ENCODE results near the gene CAB39. TPM values are rescaled to one million over a fixed set of nuclear protein-coding genes. Genes with fewer than 3 reads are reported as not detected.

CAB39 gene
- total RNA-seq, 1 donor from 2014 or later = 59.0 TPM

- TF ChIP-seq EZH2phosphoT487 (IDR thresholded peaks at IDR 0.05) = no peak
- no peak for TF ChIP-seq EZH2 (IDR thresholded peaks at IDR 0.05)
- TF ChIP-seq CTCF (IDR thresholded peaks at IDR 0.05) = no peak
- Mint-ChIP-seq H3K4me1 (peaks cover 42% of the 10 kb centered on the region), H3K27ac (no peak overlapping the region), H3K27me3 (ENCODE audit: insufficient read depth, low read depth) (peaks cover 20% of the 10 kb centered on the region), H3K9me3 (peaks cover 4% of the 10 kb centered on the region), H3K4me3 (peak overlapping the region; percentile 90), H3K36me3 (peaks cover 2% of the 10 kb centered on the region)
- H3K27me3 ChIP-seq = peaks cover 18% of the 10 kb centered on the region
- no peaks in the 10 kb centered on the region for H4K20me1 ChIP-seq (ENCODE audit: low read depth)
- H3K36me3 ChIP-seq = no peaks in the 10 kb centered on the region
- H3K9me3 ChIP-seq (ENCODE audit: low read depth) = no peaks in the 10 kb centered on the region
- no peak overlapping the region for H3K4me2 ChIP-seq
- no peak overlapping the region for H3K4me3 ChIP-seq
- H3K4me1 ChIP-seq = peaks cover 18% of the 10 kb centered on the region
- H3K79me2 ChIP-seq (ENCODE audit: low read depth) = peaks cover 29% of the 10 kb centered on the region
- DNase-seq (ENCODE audit: low spot score) = no peak
- no peak overlapping the region for H3K9ac ChIP-seq
- no peak overlapping the region for H2AFZ ChIP-seq (replicated peaks)
- no peak overlapping the region for H3K27ac ChIP-seq
- H3F3A ChIP-seq (ENCODE audit: low read depth) = peaks cover 33% of the 10 kb centered on the region
Observed at GRCh38 chr2:230863031-230863430, 150.4 kb downstream of the CAB39 start.

GRCh38 chr2:230863442-230864121 lies 150.9 kb downstream of the CAB39 start:
- Mint-ChIP-seq H3K27ac (peak overlapping the region; percentile 87), H3K9me3 (peaks cover 4% of the 10 kb centered on the region), H3K36me3 (peaks cover 2% of the 10 kb centered on the region), H3K27me3 (ENCODE audit: insufficient read depth, low read depth) (peaks cover 18% of the 10 kb centered on the region), H3K4me3 (peak overlapping the region; percentile 90), H3K4me1 (peaks cover 48% of the 10 kb centered on the region)
- no peak for TF ChIP-seq EZH2 (IDR thresholded peaks at IDR 0.05)
- no peak for TF ChIP-seq CTCF (IDR thresholded peaks at IDR 0.05)
- TF ChIP-seq EZH2phosphoT487 (IDR thresholded peaks at IDR 0.05) = no peak
- Histone ChIP-seq H3K9me3 (ENCODE audit: low read depth) (no peaks in the 10 kb centered on the region), H3K4me3 (no peak overlapping the region), H3K4me1 (peaks cover 23% of the 10 kb centered on the region), H3K9ac (no peak overlapping the region), H3K36me3 (no peaks in the 10 kb centered on the region), H3K79me2 (ENCODE audit: low read depth) (peaks cover 33% of the 10 kb centered on the region), H4K20me1 (ENCODE audit: low read depth) (peaks cover 3% of the 10 kb centered on the region), H3F3A (ENCODE audit: low read depth) (peaks cover 38% of the 10 kb centered on the region), H2AFZ (replicated peaks) (peak overlapping the region; percentile 76), H3K27me3 (peaks cover 18% of the 10 kb centered on the region), H3K4me2 (peak overlapping the region; percentile 99), H3K27ac (no peak overlapping the region)
- DNase-seq (ENCODE audit: low spot score) = no peak

DNA sequence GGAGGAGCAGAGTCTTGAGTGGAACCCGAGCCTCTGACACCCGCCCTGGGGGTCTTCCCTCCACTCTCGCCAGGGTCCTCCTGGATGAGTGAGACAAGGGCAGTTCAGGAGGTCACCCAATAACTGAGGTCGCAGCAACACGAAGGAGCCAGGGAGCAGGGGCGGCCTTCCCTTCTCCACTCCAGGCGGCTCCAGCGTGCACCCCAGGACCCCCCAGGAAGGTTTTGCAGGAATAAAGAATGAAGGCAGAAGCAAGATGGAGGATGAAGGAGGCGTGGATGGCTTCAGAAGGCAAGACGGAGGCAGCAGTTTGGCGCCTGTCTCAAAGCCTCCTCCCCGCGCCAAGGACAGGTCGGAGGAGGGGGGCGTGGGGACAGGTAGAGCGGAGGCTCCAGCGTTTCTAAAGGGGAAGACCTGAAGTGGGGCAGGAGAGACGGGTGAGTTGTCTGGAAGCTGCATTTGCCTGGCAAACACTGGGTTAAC lies 151.5 kb downstream of the CAB39 start:
- Histone ChIP-seq H3K9me3 (ENCODE audit: low read depth) (no peaks in the 10 kb centered on the region), H3F3A (ENCODE audit: low read depth) (peaks cover 44% of the 10 kb centered on the region), H3K27me3 (peaks cover 18% of the 10 kb centered on the region), H4K20me1 (ENCODE audit: low read depth) (peaks cover 9% of the 10 kb centered on the region), H2AFZ (replicated peaks) (peak overlapping the region; percentile 76), H3K4me3 (peak overlapping the region; percentile 94), H3K4me1 (peaks cover 29% of the 10 kb centered on the region), H3K79me2 (ENCODE audit: low read depth) (peaks cover 39% of the 10 kb centered on the region), H3K9ac (no peak overlapping the region), H3K36me3 (no peaks in the 10 kb centered on the region), H3K27ac (no peak overlapping the region), H3K4me2 (peak overlapping the region; percentile 99)
- Mint-ChIP-seq H3K9me3 (no peaks in the 10 kb centered on the region), H3K27ac (peak overlapping the region; percentile 68), H3K4me1 (peaks cover 53% of the 10 kb centered on the region), H3K27me3 (ENCODE audit: insufficient read depth, low read depth) (peaks cover 18% of the 10 kb centered on the region), H3K36me3 (peaks cover 2% of the 10 kb centered on the region), H3K4me3 (peak overlapping the region; percentile 90)
- TF ChIP-seq EZH2 (IDR thresholded peaks at IDR 0.05) (peak; percentile 23), CTCF (IDR thresholded peaks at IDR 0.05) (no peak)
- DNase-seq (ENCODE audit: low spot score) = no peak

Data from neural progenitor cell (in vitro differentiated cells).